ENCODE data around the gene SH3YL1.

SH3YL1 gene, protein sequence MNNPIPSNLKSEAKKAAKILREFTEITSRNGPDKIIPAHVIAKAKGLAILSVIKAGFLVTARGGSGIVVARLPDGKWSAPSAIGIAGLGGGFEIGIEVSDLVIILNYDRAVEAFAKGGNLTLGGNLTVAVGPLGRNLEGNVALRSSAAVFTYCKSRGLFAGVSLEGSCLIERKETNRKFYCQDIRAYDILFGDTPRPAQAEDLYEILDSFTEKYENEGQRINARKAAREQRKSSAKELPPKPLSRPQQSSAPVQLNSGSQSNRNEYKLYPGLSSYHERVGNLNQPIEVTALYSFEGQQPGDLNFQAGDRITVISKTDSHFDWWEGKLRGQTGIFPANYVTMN

DNA sequence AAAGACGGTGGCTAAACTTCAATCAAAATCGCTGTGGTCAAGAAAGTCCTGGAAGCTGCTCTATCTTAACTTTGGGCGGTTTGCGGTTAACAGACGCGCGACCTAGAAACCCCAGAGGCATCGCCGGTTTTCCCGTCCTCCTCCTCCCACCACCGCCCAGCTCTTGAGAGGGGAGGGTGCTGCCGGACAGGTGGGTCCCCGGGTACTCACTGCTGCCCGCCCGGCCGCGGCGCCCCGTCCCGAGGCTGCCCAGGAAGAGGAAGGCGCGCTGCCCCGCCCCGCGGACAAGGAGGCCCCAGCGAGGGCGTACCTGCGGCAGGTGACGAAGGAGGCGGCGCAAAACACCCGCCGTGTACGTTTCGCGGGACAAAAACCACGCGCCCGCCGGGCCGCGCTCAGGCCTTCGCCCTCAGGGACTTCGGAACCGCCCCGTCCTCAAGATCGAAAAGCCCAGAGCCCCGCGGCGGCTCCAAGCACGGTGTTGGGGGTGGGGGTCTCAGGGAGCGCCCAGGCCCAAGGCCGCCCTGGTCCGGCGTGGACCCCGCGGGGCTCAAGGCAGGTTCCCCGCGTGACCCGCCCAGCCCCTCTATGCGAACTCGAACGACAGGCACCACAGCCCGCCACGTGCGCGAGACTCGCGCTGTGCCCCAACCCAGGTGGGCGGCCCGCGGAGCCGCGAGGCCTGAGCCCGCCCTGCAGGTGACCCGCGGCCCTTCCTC is at the start of gene SH3YL1:
Gene SH3YL1 (minus strand): TSS at position 259 of the 719 bp plus-strand sequence. CDS start 48 bp downstream, at position 211.
- DNase-seq, result no peak

DNA sequence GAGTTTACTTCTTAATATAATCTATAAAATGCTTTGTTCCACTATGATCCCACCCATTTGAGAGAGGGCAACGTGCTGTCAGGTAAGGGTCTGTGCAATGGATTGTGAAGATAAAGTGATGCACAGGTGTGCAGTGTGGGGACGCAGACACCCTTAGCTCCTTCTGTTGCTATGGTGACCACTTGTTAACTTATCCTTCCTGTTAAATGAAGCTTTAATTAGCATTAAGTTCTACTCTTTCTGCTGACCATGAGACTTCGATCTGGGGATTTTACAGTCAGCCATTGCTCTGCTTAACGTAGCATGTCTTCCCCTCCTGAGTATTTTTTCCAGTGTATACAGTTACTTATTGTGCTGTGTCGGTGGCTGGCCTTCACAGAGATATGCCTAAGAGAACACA is 47.2 kb upstream of the SH3YL1 start:
- DNase-seq, result no peak

DNA sequence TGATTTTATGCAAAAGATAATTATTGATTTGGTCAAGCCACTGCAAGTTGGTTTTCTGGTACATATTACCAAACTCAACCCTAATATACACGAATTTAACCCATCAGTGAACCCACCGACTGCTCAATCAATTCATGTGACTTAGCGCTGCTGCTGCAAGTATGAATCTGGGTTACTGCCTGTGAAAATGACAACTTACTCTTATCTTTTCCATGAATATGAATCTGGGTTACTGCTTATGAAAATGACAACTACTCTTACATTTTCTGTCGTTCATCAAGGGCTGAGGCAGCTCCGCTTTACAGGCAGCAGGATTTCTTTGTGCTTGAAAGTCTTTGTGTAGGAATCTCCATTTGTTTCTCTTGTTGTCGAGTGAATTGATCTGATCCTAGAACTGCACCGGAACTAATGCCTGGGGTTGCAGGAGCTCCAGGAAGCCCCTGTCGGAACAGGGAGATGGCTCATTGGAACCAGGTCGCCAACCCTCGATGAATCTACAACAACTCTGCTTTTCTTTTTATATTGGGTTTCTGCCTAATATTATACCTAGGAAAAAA is 46.2 kb upstream of the SH3YL1 start:
- no peak for DNase-seq

DNA sequence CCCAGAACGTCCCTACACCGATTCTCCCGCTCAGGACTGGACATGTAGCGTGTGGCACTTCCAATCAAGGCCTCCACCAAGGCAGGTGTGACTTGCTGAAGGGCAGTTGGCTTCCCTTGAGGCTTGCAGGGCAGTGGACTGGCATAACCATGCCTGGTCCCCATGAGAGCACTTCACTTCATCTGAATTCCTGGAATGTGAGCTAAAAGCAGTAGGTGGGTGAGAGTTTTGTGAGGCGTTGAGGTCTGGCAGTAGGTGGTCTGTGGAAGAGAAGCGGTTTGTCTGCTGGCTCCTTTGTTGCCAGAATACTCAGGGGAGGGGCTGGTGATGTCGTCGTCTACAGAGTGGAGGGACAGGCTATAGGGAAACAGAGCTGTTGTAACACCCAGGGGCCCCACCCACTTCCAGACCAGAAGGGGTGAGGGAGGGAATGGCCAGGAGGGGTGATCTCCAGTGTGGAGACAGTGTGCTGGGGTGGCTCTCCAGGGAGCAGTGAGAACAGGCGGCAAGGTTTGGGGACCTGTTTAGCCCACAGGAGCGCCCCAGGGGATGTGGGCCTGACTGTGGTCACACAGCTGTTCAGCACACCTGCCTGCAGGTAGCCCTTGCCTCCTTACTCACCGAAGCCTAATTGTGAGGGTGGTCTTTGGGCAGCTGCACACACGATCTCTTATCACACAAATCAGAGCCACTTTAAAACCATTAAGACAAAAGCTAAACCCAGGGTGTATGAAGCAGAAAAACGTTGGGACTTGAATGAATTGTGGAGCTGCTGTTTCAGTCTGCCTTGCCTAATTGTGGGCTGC is 45.5 kb upstream of the SH3YL1 start:
- no peak for DNase-seq

DNA sequence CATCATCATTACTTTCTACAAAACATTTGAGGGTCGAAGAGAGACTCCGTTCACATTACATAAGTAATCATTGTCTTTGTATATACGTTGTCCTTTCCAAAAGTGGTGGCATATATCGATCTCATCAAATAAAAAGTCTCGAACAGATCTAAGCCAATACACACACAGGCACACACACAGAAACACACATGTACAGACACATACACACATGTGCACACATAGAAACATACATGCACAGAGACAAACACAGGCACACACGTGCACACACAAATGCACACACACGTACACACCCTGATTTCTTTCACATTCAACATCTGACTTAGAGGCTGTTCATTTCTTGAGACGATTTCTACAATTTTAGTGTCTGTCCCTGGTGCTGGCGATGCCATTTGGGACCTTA is 41.5 kb upstream of the SH3YL1 start:
- DNase-seq, result no peak

DNA sequence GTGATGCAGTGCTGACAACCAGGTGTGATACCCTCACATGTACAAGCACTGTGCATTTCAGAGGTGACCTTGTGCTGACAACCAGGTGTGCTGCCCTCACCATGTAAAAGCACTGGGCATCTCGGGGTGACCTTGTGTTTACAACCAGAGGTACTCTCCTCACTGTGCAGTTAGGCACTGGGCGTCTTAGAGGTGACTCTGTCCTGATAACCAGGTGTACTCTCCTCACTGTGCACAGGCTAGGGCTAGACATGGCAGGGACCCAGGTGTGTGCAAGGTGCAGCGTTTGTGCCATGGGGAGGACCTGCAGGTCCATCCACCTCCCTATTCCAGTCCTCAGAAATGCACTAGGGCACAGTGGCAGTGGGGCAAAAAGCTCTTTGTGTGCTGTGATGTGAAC is 32.5 kb upstream of the SH3YL1 start:
- no peak for DNase-seq

DNA sequence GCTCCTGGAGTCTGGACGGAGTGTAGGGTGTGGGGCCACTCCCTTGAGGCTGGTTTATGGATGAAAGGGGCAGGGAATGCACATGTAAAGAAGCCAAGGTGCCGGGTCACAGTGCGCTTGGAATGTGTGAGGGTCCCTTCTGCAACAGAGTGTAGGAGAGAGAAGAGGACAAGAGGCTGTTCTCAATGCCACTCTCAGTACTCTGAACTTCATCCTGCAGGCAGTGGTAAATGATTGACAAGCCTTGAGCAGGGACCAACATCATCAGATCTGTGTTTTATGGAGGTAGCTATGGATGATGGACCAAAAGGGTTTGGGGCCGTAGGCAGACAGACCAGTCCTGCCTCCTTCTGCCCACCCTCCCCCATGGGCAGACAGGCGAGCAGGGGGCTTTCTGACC is 31.3 kb upstream of the SH3YL1 start:
- no peak for DNase-seq

DNA sequence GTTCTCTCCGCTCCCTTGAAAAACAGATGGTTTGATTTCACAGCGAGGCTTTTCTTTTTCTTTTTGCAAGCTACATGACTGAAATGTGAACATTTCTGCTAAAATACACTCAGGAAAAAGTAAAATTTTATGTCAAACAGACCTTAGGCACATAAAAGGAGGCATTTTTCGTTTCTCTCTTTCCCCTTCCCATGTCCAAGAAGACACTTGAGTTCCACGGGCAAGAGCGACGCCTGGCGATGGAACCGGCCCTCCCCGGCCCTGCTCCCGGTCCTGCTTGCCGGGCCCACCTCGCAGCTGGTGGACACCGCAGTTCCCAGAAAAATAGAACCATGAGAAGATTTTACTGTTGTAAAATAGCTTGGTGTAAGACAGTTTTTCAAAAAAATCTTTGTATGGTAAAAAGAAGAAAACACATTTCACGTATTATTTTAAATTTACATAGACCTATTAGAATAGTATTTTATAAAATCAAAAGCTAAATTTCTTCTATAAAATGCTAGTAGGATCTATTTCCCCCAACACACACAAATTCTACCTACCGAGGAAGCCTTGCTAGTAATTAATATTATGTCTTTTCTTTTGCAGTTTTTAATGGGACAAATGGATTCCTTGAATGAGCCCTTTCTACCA is 26.4 kb upstream of the SH3YL1 start:
- DNase-seq, result no peak

DNA sequence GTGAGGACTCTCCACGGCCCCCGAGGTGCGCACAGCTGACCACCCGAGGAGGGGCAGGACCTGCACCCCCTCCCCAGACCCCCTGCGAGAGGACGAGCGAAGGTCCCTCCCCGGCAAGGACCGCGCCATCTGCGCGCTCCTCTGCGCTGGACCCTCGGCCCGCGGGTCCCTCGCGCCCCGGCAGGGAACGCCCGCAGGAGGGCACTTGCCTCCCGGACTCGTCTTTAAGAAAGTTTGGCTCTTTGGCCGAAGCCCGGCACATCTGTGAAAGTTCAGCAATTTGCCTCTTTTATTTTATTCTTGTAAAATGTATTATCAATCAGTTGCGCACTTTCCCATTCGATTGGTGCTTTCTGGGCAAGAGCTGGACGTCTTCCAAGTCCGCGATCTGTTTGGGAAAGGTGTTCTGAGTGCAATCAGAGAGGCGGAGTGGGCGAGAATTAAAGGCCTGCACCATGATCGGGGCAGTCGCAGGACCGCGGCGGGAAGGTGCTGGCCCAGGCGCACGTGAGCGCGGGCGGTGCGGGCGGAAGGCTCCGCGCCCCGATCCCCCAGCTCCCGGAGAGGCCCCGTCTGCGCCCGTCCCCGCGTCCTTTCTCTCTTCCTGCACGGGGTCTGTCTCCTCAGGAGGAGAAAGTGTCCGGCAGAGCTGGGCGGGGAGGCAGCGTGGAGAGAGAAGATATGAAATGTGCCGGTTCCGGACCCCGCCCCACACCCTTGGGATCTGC is 25.7 kb upstream of the SH3YL1 start:
- no peak for DNase-seq

DNA sequence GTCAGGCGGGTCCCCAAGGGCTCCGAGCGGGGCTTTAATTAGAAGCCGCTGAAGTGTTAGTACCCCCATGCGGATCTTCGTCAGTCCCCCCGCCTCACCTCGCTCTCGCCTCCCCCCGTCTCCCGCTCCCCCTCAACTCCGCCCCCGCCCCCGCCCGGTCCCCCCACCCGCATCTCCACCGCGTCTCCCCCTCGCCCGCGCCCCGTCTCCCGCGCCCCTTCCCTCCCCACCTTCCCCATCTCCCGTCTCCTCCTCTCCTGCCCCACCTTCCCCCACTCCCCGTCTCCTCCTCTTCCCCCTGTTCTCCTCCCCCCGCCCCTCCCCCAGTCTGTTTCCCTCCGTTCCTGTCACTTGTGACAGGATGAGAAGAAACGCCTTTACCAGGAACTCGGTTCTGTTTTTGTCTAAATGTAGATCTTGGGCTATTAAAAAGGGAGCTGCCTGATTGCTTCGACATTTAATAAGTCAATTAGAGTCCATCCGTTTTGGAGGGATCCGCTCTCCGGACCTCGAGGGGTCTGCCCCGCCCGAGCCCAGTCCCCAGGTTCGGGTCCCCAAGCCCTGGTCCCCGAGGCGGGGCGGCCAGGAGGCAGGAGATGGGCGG is 25.0 kb upstream of the SH3YL1 start:
- DNase-seq, result no peak

DNA sequence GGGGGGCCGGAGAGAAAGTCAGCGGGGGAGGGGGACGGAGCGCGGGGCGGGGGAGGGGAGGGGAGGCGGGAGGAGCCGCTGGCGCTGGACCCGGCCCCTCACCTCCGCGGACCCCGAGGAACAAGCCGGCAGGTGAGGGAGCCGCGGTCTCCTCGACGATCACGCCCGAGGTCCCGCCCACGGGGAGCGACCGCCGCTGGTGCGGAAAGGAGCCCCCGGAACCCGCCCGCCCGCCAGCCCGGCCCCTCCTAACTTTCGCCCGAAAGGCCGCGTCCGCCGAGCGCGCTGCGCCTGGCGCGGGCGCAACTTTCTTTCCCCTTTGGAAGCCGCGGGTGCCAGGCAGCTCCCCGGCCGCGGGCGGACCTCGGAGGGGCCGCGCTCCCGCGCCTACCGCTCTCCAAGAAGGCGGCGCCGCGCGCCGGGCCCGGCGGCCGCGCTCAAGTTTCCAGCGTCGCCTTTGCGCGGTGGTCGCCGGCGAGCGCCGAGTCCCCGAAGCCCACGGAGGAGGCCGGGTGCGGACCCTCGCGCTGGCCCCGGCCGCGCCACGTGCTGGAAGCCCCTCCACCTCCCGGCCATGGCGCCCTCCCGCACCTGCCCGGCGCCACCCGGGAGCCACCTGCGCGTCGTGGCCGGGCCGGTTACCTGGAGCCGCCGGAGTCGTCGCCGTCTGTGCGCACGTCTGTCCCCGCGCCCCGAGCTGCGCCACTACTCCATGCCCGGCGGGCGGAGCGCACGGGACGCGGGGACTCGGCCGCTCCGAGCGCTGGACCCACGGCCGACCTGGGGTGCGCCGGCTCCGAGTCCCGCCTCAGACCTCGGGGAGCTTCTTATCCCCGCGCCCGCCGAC is 24.3 kb upstream of the SH3YL1 start, which contains the start of gene ALKAL2:
Gene ALKAL2 (minus strand): TSS at position 181 of the 847 bp plus-strand sequence. CDS start 256 bp downstream, outside the sequence.
- no peak for DNase-seq

DNA sequence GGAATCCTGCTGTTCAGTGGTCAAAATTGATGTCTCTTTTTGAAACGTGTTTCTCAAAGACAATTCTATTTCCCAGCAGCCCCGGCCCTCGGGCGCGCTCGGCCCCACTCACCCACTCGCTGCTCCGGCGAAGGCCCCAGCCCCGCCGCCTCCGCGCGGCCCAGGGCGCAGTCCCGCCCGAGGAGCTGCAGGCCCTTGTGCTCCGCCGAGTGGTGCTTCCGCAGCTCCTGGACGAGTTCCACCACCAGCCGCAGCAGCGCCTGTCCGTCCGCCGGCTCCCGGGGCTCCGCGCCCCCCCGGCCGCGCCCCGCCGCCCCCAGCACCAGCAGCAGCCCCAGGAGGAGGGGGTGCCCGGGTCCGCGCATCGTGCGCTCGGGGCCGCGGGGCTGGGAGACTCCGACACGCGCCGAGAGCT is 23.6 kb upstream of the SH3YL1 start:
- no peak for DNase-seq

DNA sequence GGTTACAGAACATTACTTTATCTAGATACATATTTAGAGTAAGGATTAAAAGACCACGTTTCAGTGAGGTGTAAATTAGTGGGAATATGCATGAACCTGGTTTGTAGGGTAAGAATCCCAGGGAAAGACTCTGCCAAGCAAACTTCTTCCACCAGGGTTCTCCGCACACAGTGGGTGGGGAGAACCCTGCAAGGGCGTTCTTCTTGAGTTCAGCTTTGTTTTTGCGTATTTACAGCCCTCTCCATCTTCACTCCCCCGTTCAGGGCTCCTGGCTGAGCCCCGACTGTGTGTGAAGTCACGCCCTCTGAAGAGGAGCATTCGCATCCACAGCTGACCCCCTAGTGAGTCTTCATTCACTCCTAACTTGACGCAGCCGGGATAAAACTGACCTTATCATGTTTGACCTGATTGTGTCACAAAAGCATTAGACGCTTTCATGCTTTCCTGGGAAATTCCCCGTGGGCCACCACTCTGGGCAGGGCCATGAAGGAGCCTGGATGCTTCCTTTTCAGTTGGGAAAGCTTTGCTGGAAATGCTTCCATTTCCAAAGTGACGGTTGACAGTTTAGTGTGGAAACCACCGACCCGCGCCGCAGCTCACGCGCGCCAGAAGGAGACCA is 23.1 kb upstream of the SH3YL1 start:
- no peak for DNase-seq

DNA sequence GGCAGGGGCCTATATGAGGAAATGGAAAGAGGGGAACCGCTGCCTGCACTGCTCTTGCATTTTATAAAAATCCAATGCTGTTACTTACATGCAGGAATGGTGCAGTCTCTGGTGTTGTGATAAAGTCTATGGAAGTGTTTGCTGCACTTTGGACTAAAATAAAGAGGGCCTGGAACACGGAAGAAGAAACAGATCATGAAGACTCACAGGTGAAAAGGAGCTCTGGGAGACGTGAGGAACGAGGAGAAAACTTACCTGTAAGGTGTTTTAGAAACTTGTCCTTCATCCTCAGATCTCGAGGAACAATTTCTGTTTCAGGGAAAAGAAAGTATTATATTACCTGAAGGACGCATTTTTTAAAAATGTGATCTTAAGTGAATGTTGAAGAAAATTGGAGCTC is 22.2 kb upstream of the SH3YL1 start:
- DNase-seq, result no peak

DNA sequence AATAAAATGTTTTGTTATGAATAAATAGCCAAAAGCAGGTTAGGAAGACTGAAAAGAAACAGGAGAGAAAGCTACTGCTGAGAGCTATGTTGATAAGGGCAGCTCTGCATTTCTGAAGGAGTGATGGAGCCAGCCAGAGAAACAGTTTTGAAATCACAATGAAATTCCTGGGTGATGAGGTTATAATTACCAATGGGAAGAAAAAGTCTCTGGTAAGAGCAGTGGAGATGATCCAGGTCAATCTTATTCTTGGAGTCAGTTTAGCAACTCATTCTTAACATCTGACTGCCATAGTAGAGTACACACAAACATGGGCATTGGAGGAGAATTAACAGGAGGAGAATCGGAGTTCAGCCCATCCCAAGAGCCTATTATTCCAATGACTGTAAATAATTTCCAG is 21.7 kb upstream of the SH3YL1 start:
- DNase-seq, result no peak

DNA sequence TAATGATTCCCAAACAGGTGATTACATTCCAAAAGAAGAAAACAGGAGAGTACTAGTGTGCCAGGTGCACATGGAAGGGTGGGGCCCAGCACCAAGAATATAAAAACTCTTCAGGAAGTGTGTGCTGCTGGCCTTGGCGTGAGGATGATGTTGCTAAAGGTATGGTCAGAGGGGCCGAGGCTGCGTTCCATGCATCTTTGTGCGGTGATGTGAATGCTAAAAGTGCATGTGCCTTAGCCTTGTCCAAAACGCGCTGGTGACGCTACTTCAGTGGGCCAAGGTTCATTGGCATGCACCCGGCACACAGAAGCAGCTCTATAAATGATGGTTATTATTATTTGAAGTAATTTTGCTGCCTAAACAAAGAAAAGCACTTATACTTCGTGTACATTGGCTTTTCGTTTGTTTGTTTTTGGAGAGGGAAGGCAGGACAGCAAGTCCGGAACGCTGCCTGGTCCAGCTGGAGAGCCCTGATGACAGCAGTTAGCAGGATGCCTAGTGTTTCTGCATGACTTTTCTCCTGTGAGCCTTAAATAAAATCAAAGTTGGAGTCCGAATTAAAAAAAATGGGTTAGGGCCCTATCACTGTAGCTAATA is 21.2 kb upstream of the SH3YL1 start:
- DNase-seq, result no peak

DNA sequence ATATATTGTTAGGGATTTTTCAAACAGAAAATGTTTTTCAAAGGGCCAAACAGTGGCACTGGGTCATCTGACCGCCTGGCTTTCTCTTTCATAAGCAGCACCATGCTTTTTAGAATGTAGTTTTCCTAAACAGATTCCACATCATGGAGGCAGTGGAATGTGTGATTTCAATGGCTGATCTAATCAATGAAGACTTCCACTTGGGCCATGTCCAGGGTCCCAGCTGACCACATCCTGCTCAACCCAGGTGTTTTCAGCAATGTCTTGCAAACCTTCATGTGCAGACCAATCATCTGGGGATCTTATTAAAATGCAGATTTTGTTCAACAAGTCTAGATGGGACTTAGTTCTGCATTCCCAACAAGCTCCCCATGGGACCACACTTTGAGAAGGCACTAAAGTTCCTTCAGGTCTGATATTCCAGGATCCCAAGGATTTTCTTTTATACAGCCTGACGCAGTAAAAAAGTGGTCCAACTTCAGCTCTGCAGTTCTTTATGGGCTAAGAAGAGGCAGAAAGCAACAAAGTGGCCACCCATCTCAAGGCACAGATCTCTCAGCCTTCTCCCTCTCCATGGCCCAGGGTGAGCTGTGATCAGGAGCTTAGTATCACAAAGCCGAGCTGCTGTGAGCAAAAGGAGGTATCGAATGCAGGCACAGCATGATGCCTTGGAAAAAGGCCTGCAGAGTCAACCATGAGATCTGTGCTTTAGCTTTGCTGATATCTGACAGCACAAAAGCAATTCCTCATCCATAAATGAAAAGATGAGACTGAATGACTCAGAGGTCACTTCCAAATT is 20.4 kb upstream of the SH3YL1 start:
- DNase-seq, result no peak

DNA sequence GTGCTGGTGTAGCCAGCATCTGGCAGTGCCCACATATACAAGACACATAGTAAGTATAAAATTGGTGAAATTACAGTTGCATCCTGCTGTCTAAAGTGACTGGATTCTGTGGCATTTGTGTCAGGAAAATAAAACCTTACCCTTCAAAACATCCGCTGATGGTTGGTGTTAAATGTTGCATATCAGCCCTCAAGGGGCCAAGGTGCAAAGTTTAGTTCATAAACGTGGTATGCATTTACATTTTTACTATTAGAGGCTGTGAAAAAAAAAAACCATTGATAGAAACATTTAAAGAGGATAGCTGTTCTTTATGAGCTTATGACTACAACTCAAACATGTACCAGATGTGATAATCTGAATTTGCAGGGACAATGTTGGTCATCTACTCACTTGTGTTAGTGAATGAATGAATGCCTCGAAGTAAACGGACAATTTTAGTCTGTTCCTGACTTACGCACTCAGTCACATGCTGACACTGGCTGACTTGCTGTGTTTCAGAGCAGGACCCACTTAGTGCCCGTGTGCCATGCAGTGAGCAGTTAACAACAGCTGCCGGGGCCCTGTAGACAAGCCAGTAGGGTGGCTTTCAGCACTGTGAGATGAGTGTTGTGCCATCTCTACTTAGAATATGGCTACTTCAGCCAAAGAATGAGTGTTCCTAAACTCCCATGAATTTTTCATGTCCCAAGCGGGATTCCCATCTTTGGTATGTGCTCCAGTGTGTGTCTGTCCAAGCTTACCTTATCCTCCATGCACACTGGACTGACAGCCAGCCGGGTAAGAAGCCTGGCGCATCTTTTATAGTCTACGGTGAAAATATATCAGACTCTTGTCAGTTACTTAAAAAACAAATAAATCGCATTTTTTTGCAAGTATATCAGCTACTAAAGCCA is 18.8 kb upstream of the SH3YL1 start:
- no peak for DNase-seq

All from NCI-H446 treated with DMSO at 0.1 percent for 48 hours (cell line).